Stimulated activated CD4-positive, alpha-beta T cell treated with anti-CD3 and anti-CD28 coated beads, TNF-alpha, amount 100 ng/mL, for 24 hours (primary cell): Measurements from ENCODE around the gene LTBP1.
A peak's percentile ranks its signal among the peaks of the same experiment; 100 is the strongest.
"Not testable (repeated sequence)": the region's sequence is repeated elsewhere in the genome, so short reads cannot be mapped to it uniquely, and the experiment has no call there.

Experiments
- DNase-seq, 3 experiments: peaks; one replicate each; pipeline ENCODE4 v3.0.0-alpha.2; 2020; ENCODE audit warnings: low read depth in 3 of 3

Gene LTBP1

DNA sequence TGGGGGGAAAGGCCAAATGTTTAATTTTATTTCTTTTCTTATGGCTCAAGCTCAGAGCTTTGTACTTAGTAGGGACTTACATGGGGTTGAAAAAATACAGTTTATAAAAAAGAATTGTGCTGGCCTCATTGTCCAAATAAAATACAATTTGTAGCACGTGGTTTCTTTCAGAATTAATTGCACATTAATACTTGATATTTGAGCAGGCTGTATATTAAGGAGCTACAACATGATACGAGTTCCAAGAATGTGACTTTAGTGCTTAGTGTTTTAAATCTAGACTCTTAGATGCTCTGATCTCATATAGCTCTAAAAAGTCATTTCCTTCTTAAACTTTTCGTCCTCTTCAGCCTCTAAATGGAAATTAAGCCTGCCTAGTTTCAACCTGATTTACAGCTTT, 483.3 kb downstream of the LTBP1 start:
- DNase-seq: no peak

DNA sequence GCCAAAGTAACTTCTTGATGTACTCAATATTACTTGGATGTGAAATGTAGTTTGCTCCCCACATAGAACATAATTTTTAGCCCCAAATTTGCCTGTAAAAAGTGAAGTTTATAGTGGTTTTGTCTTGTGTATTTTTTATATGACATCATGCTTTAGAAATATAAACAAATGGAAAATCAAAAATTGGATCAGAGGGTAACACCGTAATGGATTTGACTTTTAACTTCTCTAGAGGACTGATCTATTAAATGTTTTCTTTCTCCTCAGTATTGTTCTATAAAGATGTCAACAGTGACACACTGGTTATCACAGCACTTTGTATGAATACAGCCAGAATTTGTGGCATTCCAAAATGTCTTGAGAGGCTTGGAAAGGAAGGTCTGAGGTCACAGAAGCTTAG, 484.1 kb downstream of the LTBP1 start:
- DNase-seq: no peak

DNA sequence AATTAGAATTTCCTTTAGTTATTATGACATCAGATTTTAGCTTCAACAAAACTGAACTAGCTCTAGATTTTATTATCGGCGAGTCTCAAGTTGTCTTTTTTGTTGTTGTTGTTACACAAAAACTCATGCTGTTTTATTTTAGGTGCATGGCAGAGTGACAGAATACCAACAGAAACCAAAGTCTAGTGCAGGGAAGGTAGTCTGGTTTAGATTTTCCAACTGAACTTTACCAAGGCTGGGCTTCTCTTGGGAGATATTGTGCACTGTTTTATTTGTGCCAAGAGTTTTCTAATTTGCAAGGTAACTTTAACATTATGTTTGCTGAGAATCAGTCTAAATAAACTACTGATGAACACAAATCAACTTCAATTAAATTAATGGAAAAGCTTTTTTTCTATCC, 486.1 kb downstream of the LTBP1 start:
- DNase-seq: no peak

DNA sequence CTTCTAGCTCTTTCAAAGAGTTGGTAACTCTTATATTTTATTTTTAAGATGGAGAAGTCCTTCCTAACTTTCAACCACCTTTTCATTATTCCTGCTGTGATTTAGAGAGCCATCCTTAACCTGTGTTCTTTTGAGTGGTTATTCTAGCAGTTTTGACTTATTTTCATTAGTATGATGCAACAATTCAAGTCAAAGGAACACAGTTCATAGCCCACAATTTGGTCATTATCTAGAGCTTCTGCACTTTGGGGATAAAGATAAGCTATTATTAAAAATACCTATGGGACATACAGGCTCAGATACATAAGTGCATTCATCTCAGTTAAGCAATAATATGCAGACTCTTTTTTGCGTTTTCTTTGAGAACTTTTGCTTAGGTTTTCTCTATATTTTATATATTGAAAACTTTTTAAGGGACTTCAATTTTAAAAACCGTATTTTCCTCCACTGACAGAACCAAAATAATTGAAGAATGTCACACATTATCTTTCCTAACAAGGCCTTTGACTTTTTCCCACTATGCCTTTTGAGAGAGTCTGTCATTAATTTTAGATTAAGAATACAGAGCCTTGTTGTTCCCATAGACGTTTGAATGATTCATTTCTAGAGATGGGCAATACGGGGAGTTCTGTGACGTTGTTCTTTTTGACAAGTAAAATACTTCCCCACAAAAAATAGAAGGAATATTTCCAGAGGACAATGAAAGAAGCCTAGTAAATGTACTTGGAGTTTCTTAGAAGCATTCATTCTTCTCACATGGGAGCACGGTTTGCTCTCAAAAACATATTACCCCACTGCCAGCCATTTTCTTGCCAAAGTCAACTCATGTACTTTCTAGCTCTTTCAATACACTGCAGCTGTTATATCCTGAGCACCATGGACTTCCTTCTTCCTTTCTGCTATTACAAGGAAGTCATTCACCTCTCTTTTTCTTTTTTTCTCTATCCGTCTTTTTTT, 486.8 kb downstream of the LTBP1 start:
- DNase-seq: no peak

DNA sequence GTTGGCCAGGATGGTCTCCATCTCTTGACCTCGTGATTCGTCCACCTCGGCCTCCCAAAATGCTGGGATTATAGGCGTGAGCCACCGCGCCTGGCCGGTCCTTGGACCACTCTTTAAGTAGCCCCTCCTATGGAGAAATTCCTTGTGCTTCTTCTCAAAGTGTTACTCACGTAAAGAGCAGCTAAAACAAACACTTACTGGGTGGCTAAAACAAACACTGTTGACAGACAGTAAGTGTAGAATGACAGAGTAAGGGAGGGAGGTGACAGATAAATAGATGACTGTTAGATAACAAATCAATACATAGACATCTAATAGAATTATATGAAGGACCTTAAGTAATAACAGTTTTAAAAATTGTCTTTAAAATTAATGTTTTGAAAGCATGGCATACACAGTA, 488.8 kb downstream of the LTBP1 start:
- no peak for DNase-seq

DNA sequence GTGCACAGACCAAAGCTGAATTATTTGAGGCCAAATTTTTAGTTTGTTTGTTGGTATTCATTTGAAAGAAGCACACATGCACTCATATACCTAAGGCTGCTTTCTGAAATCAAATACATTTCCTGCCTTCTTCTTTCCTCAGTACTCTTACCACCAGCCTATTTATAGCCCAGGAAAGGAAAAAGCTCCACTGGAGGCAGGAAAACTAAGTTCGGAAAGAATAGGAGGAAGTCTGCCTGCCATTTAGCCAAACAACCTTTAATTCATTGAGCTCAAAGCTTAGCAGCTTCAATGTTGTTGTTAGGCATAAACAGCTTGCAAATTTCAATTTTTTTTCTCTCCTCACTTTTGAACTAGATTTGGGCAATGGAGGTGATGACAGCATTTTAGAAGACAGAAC, 489.3 kb downstream of the LTBP1 start:
- DNase-seq: no peak

DNA sequence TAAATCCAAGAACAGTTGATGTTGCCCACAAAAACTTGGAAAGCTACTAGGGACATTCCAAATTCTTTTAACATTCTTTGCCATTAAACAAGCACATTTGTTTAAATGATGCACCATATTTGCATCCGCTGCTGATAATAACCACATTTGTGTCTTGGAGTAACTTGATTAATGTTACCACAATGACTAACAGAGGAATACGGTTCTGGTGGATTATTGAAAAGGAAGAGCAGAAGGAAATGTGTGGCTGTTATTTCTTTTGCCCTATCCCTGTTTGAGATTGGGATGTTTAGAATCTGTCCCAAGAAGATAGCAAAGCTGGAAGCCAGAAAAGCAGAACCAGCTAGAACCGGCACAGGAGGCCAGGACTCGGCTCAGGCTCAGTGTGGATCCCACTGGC, 490.5 kb downstream of the LTBP1 start:
- DNase-seq: no peak

DNA sequence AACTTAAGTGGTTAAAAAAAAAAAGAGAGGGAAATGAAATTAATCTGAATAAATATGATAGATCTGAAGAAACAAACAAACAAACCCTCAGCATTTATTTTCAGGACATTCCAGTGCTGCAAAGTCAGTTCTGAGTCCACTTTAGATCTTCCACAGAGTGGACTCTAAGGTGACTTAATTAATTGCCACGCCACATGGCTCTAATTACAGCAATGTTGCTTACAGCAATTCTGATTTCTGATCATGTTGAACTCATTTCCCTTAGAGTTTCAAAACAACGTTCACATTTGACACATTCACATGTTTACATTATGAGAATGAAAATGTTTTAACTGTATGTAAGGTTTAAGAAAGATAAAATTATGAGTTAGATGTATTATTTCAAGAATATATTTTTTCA, 491.1 kb downstream of the LTBP1 start:
- no peak for DNase-seq

DNA sequence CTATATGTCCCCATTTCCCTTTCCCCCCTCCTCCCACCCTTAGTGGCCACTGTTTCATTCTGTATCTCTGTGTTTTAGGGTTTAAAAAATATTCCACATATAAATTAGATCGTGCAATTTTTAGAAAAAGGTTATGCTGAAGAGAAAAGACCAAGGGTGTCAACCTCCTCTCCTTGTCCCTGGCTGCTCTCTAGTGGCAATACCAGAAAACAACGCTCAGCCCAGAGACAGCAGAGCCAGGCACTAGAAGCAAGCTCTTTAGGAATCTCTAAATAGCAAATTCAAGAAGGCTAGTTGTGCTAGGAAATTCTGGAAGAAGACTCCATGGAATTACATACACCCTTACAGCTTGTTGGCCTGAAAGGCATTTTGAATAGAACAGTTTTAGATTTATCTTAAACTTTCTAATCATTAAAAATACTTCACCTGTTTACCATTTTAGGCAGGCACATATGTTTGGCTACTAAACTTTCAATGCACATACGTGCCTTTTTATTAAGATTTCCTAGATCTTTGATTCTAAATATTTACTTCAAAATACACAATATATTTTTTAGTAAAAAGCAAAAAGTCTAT, 494.6 kb downstream of the LTBP1 start:
- DNase-seq: peak in 1 of 3 experiments; percentile 5

DNA sequence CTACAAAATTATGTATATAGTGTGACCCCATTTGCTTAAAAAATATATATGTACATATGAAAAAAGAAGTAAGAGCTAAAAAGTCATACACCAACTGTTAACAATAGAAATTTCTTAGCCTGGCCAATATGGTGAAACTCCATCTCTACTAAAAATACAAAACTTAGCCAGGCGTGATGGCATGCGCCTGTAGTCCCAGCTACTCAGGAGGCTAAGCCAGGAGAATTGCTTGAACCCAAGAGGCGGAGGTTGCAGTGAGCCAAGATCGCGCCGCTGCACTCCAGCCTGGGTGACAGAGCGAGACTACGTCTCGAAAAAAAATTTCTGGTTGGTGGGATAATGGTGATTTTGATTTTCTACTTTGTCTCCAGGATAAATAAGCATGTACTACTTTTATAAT, 495.3 kb downstream of the LTBP1 start:
- not testable (repeated sequence) for DNase-seq

DNA sequence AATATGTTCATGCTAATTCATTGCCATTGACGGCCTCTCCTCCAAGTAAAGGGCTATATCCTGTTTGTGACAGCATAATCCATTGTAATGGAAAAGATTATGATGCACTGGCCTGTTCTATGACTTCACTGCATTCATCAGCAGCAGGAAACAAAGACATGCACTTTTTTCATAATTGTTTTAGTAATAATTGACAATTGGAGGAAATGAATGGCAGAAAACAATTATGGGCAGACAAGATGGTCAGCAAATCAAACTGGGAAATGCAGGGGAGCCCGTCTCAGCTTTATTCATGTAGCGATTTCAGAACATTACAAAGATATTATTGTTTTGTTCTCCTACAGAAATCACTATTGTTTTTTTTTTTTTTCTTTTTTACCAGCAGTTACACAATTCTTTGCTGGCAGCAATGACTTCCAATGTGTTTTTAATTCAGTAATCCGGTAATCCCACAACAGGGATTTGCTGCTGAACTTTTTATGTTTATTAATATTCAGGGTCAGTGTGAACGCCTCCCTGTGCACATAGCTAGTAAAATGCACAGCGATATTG, 495.9 kb downstream of the LTBP1 start:
- no peak for DNase-seq

DNA sequence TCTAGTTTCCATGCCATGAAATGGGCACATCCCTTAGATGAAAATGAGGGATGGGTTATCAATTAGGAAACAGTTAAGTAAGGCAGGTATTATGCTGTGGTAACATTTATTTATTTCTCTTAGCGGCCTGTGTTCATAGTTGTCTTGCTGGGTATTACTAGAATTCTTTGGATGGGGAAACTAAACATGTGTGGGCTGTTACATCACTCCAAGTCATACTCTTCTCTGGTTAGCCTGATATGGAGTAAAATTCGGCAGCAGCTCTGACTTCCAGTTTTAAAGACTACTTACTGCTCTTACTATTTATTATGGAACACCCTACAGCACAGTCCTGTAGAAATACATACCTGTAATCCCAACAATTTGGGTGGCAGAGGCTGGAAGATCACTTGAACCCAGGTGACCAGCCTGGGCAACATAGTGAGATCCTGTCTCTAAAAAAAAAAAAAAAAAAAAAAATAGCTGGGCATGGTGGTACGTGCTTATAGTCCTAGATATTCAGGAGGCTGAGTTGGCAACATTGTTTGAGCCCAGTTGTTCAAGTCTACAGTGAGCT, 496.6 kb downstream of the LTBP1 start:
- no peak for DNase-seq

DNA sequence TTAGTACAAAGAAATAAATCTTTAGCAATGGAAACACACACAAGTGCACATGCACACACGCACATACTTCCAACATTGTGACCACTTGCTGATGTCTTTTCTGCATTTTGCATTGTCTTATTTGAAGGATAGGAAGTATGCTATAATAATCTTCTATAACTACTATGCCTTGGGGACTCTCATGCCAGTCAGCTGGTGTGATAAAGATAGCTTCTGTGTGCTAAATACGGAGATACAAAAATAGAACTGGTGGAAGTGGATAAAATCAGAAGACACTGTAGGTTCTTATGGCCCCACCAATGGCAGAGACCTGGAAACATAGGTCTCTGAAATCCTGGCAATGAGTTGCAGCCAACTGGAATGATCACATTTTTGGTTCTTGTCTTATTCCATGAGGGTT, 498.2 kb downstream of the LTBP1 start:
- DNase-seq: no peak

DNA sequence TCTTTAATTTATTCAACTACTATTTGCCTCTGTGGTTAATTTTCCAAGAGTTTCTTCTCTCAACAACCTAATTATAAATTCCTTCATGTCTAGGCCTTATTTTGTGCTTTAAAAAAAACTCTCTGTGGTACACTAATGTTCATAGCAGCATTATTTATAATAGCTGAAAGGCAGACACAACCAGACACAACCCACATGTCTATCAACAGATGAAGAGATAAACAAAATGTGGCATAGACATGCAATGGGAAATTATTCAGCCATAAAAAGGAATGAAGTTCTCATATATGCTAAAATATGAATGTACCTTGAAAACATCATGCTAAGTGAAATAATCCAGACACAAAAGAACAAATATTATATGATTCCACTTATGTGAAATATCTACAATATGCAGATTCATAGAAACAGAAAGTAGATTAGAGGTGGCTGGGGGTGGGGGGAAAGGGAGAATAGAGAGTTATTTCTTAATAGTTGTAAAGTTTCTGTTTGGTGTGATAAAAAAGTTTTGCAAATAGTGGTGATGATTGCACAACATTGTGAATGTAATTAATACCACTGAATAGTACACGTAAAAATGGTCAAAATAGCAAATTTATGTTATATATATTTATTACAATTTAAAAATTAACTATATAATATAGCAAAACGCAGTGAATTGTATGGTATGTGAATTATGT, 501.6 kb downstream of the LTBP1 start:
- no peak for DNase-seq
